Psoas muscle (tissue), 8 donors: ENCODE results near the gene IER5L. TPM values are rescaled to one million over a fixed set of nuclear protein-coding genes. Genes with fewer than 3 reads are reported as not detected.

ENCODE experiments used
- ATAC-seq, 4 donors: fragments of 200-7000 bp; cut with Tn5 transposase; one replicate each; pipeline ENCODE4 v1.9.1; 2020; ENCODE audit warnings: moderate library complexity in 3 of 4, mild to moderate bottlenecking in 2 of 4
- DNase-seq, 2 donors: peaks; one replicate each; pipeline ENCODE4 v3.0.0-alpha.2; 2020
- H3K27ac ChIP-seq: fragments of 200-600 bp; one replicate; pipeline ENCODE4 v1.8.0; 2022
- H3K27me3 ChIP-seq, 3 donors: fragments of 200-600 bp in 1 of 3; one replicate each; pipeline versions ENCODE4 v1.6.1 to v1.8.0; 2013 to 2022; ENCODE audit warnings: low read length in 2 of 3, mild to moderate bottlenecking in 2 of 3, moderate library complexity in 1 of 3; ENCODE audit not compliant: insufficient read depth in 3 of 3
- H3K36me3 ChIP-seq, 2 donors: fragments of 200-600 bp in 1 of 2; one replicate each; pipeline versions ENCODE4 v1.6.1 to v1.8.0; 2013 to 2022; ENCODE audit warnings: low read depth in 1 of 2, mild to moderate bottlenecking in 1 of 2, moderate library complexity in 1 of 2; ENCODE audit not compliant: insufficient read depth in 1 of 2
- H3K4me1 ChIP-seq: fragments of 200-600 bp; one replicate; pipeline ENCODE4 v1.8.0; 2022
- H3K4me3 ChIP-seq: fragments of 200-600 bp; one replicate; pipeline ENCODE4 v1.8.0; 2022; ENCODE audit warnings: mild to moderate bottlenecking
- H3K9me3 ChIP-seq: fragments of 200-600 bp; one replicate; pipeline ENCODE4 v1.8.0; 2022
- CTCF ChIP-seq: fragments of 200-600 bp; IDR thresholded peaks from one replicate; pipeline ENCODE4 v1.8.0; 2022; ENCODE audit warnings: antibody characterized with exemption
- WGBS, 3 donors: extraction: QIAGEN DNeasy Blood & Tissue Kit; methylation state at CpG; one replicate each; pipeline versions ENCODE4 v1.1.6 to v1.1.7; 2013; 5-methylcytosine and 5-hydroxymethylcytosine counted together
- intact Hi-C, 2 donors: fragments of 100-400 bp; cut with DNase I; formaldehyde crosslinking; loops; one replicate each; pipeline versions ENCODE4 v1.11.0 to v1.14.2; 2022
- polyA plus RNA-seq, 3 donors: library from polyadenylated mRNA; stranded (reverse); fragments of 200-250 nt; gene quantifications; one replicate each; pipeline ENCODE4 v1.2.3, GENCODE V29; 2013
- total RNA-seq, 4 donors: library from RNA; stranded (reverse); fragmentation: NEBNext Ultra II Directional in 2 of 4; extraction: Animal tissue kit (Norgen Biotek cat#: 25700) in 2 of 4; gene quantifications; one replicate each; pipeline versions ENCODE4 v1.2.1 to v1.2.4, GENCODE V29; 2021 to 2023
- donor health status: healthy with polysubstance abuse.
- donor health status: DM: no; HTN: no; CAD: no; lungs with moderate emphysema.
- donor health status: Bipolar disorder and iron deficiency.
- donor health status: healthy.
- donor health status: DM: yes; HTN: yes; CAD: no.
- donor health status: DM: no; HTN: no; CAD: no.
- donor health status: DM: no; HTN: no; CAD: no.
- donor health status: DM: yes; HTN: yes; CAD: no.

The IER5L gene
- total and polyA plus RNA-seq, 7 donors, result 1.4 to 8.3 (median 3.0) TPM

- Histone ChIP-seq H3K27me3 (no peaks in the 10 kb centered on the region), H3K36me3 (no peaks in the 10 kb centered on the region), H3K27ac (no peak overlapping the region), H3K4me1 (no peaks in the 10 kb centered on the region), H3K9me3 (no peaks in the 10 kb centered on the region), H3K4me3 (no peak overlapping the region)
- intact Hi-C loops, result no loop called here
- DNase-seq (no peak), ATAC-seq (no peak)
- TF ChIP-seq CTCF, result no peak
- WGBS, 3 donors, result 71 to 74% (median 72%) methylated on average over 7 of the region's 7 CpGs
Observed at GRCh38 chr9:129211686-129212085, 33.6 kb upstream of the IER5L start.

- no peak for TF ChIP-seq CTCF
- intact Hi-C loops, result no loop called here
- Histone ChIP-seq H3K36me3 (no peaks in the 10 kb centered on the region), H3K4me3 (no peak overlapping the region), H3K27me3 (no peaks in the 10 kb centered on the region), H3K9me3 (no peaks in the 10 kb centered on the region), H3K27ac (no peak overlapping the region), H3K4me1 (no peaks in the 10 kb centered on the region)
- DNase-seq, result no peak
- 69 to 76% (median 75%) methylated on average over 5 of the region's 5 CpGs for WGBS, 3 donors
- no peak for ATAC-seq
Observed at GRCh38 chr9:129210125-129210524, 32.1 kb upstream of the IER5L start.

- TF ChIP-seq CTCF, result no peak
- intact Hi-C loops, result no loop called here
Observed at GRCh38 chr9:129209580-129209979, 31.5 kb upstream of the IER5L start.

GRCh38 chr9:129209109-129209508 is 31.0 kb upstream of the IER5L start:
- intact Hi-C loops, result no loop called here
- DNase-seq, result no peak
- Histone ChIP-seq H3K4me3 (no peak overlapping the region), H3K36me3 (no peaks in the 10 kb centered on the region), H3K27me3 (no peaks in the 10 kb centered on the region), H3K27ac (no peak overlapping the region), H3K4me1 (no peaks in the 10 kb centered on the region), H3K9me3 (no peaks in the 10 kb centered on the region)
- WGBS, 3 donors, result 65 to 66% (median 66%) methylated on average over 4 of the region's 4 CpGs
- no peak for ATAC-seq
- no peak for TF ChIP-seq CTCF

More at GRCh38 chr9:129209580-129209979, 31.5 kb upstream of the IER5L start:
- no peaks in the 10 kb centered on the region for H3K9me3 ChIP-seq
- no peaks in the 10 kb centered on the region for H3K36me3 ChIP-seq
- 75 to 79% (median 75%) methylated on average over 7 of the region's 7 CpGs for WGBS, 3 donors
- no peak overlapping the region for H3K4me3 ChIP-seq
- H3K4me1 ChIP-seq, result no peaks in the 10 kb centered on the region
- H3K27me3 ChIP-seq, result no peaks in the 10 kb centered on the region
- ATAC-seq (no peak), DNase-seq (no peak)
- no peak overlapping the region for H3K27ac ChIP-seq
